HepG2 (cell line): ENCODE data around the gene HPD. TPM values are rescaled to one million over a fixed set of nuclear protein-coding genes. Genes with fewer than 3 reads are reported as not detected.

ENCODE experiments used
- AHDC1 ChIP-seq: sonication (generic); formaldehyde crosslinking; IDR thresholded peaks from 2 replicates; pipeline ENCODE4 v1.5.1; 2020; ENCODE audit warnings: mild to moderate bottlenecking, missing genetic modification reagents, borderline replicate concordance
- MYPOP ChIP-seq: sonication (generic); formaldehyde crosslinking; IDR thresholded peaks from 2 replicates; pipeline ENCODE4 v1.8.1; 2023; ENCODE audit warnings: mild to moderate bottlenecking, moderate library complexity, missing genetic modification reagents
- ONECUT2 ChIP-seq: sonication (generic); formaldehyde crosslinking; IDR thresholded peaks from 2 replicates; pipeline ENCODE4 v1.4.0; 2020; ENCODE audit warnings: missing genetic modification reagents
- PHF5A ChIP-seq: IDR thresholded peaks from one replicate; pipeline ENCODE4 v1.6.1; 2018; ENCODE audit warnings: low read depth, missing genetic modification reagents; ENCODE audit not compliant: unreplicated experiment
- POLR2AphosphoS5 ChIP-seq: IDR thresholded peaks from 2 replicates; pipeline ENCODE4 v1.6.1; 2012; ENCODE audit warnings: low read depth, low read length
- PTBP1 ChIP-seq: fragments of 200-400 bp; formaldehyde crosslinking; IDR thresholded peaks from 2 replicates; pipeline ENCODE4 v1.6.1; 2018; ENCODE audit warnings: low read length, low read depth; ENCODE audit not compliant: poor library complexity, severe bottlenecking
- SNAI1 ChIP-seq: sonication (generic); formaldehyde crosslinking; IDR thresholded peaks from 2 replicates; pipeline ENCODE4 v1.5.0; 2020; ENCODE audit warnings: mild to moderate bottlenecking, missing genetic modification reagents, borderline replicate concordance
- TEAD3 ChIP-seq: optimal IDR thresholded peaks from 2 replicates; pipeline ENCODE3; 2016; ENCODE audit warnings: borderline replicate concordance
- TEF ChIP-seq: sonication (generic); formaldehyde crosslinking; IDR thresholded peaks from 2 replicates; pipeline ENCODE4 v1.5.0; 2020; ENCODE audit warnings: missing genetic modification reagents
- ZBTB10 ChIP-seq: sonication (generic); formaldehyde crosslinking; IDR thresholded peaks from 2 replicates; pipeline ENCODE4 v1.4.0; 2020; ENCODE audit warnings: missing genetic modification reagents, borderline replicate concordance
- ZBTB7B ChIP-seq: sonication (generic); formaldehyde crosslinking; IDR thresholded peaks from 2 replicates; pipeline ENCODE4 v1.4.0; 2020; ENCODE audit warnings: missing genetic modification reagents
- ZFP36L2 ChIP-seq: sonication (generic); formaldehyde crosslinking; IDR thresholded peaks from 2 replicates; pipeline ENCODE4 v1.4.0; 2020; ENCODE audit warnings: missing genetic modification reagents
- ZNF136 ChIP-seq: sonication (generic); formaldehyde crosslinking; IDR thresholded peaks from 2 replicates; pipeline ENCODE4 v1.8.1; 2022; ENCODE audit warnings: low read depth, mild to moderate bottlenecking, moderate library complexity, missing genetic modification reagents
- ZNF350 ChIP-seq: sonication (generic); formaldehyde crosslinking; IDR thresholded peaks from 2 replicates; pipeline ENCODE4 v1.4.0; 2020; ENCODE audit warnings: mild to moderate bottlenecking, low read depth, missing genetic modification reagents, borderline replicate concordance
- ZNF597 ChIP-seq: sonication (generic); formaldehyde crosslinking; IDR thresholded peaks from 2 replicates; pipeline ENCODE4 v1.5.0; 2020; ENCODE audit warnings: missing genetic modification reagents
- ZNF614 ChIP-seq: IDR thresholded peaks from 2 replicates; pipeline ENCODE4 v1.6.1; 2018; ENCODE audit warnings: missing biosample characterization, missing genetic modification reagents, inconsistent platforms, borderline replicate concordance
- ZNF720 ChIP-seq: sonication (generic); formaldehyde crosslinking; IDR thresholded peaks from 2 replicates; pipeline ENCODE4 v1.4.0; 2020; ENCODE audit warnings: missing genetic modification reagents
- polyA plus RNA-seq, 8 experiments: library from polyadenylated mRNA; depleted of rRNA in 3 of 8; stranded (reverse) in 7 of 8; unstranded in 1 of 8; fragments of >200 nt; fragmentation: Illumina TruSeq in 4 of 8; extraction: Trizol in 4 of 8; gene quantifications; 2 replicates each; pipeline versions ENCODE4 v1.2.1 to v1.2.3, GENCODE V29; 2011 to 2016; ENCODE audit warnings: low read depth in 4 of 8, missing spikeins in 1 of 8, mixed read lengths in 1 of 8; ENCODE audit not compliant: insufficient read depth in 1 of 8
- total RNA-seq, 5 experiments: library from RNA; depleted of rRNA; stranded (reverse); fragments of >200 nt; fragmentation: Illumina TruSeq; extraction: Trizol; gene quantifications; 2 replicates each; pipeline ENCODE4 v1.2.3, GENCODE V29; 2016; ENCODE audit warnings: low read depth in 1 of 5

The HPD gene
- total and polyA plus RNA-seq, 2 of the 13 experiments (the other 11 are each of a cell fraction or from before 2014, with no cell fraction given) = 120 to 195 TPM

GRCh38 chr12:121799842-121800693 lies 58.6 kb downstream of the HPD start (continued):
- peak; percentile 25; the same call in 1 of the 2 replicates for TF ChIP-seq AHDC1 (CRISPR knock-in tag)
- peak; percentile 36; the same call in 1 of the 2 replicates for TF ChIP-seq POLR2AphosphoS5
- TF ChIP-seq ZNF614 (CRISPR knock-in tag) = 0 out of 2 replicates have a peak, but pooled peaks have one; percentile 25
- TF ChIP-seq PHF5A (CRISPR knock-in tag) = no peak
- TF ChIP-seq TEAD3 (CRISPR knock-in tag) = no peak
- no peak for TF ChIP-seq MYPOP (CRISPR knock-in tag)
- TF ChIP-seq ZNF136 (CRISPR knock-in tag) = no peak
- no peak for TF ChIP-seq ZNF720
- TF ChIP-seq PTBP1 = no peak
- peak; percentile 96 for TF ChIP-seq ZBTB10 (CRISPR knock-in tag)
- 0 out of 2 replicates have a peak, but pooled peaks have one; percentile 9 for TF ChIP-seq ZNF350 (CRISPR knock-in tag)
- no peak for TF ChIP-seq ONECUT2 (CRISPR knock-in tag)
- no peak; the same call in 1 of the 2 replicates for TF ChIP-seq ZBTB7B (CRISPR knock-in tag)
- TF ChIP-seq ZNF597 (CRISPR knock-in tag) = no peak
- no peak for TF ChIP-seq TEF (CRISPR knock-in tag)
- TF ChIP-seq ZFP36L2 = no peak
- no peak for TF ChIP-seq SNAI1 (CRISPR knock-in tag)
